ENCODE data around the gene INPP5K.

The INPP5K gene

GRCh38 chr17:1467898-1468492 lies 48.4 kb downstream of the INPP5K start:
- H3K9me3 ChIP-seq (ENCODE audit: severe bottlenecking), result no peaks in the 10 kb centered on the region
- H3K36me3 ChIP-seq (ENCODE audit: low read depth), result peaks cover 52% of the 10 kb centered on the region
- no peaks in the 10 kb centered on the region for H3K27me3 ChIP-seq (ENCODE audit: insufficient read depth, poor library complexity, severe bottlenecking)
- TF ChIP-seq, protein P1, sequence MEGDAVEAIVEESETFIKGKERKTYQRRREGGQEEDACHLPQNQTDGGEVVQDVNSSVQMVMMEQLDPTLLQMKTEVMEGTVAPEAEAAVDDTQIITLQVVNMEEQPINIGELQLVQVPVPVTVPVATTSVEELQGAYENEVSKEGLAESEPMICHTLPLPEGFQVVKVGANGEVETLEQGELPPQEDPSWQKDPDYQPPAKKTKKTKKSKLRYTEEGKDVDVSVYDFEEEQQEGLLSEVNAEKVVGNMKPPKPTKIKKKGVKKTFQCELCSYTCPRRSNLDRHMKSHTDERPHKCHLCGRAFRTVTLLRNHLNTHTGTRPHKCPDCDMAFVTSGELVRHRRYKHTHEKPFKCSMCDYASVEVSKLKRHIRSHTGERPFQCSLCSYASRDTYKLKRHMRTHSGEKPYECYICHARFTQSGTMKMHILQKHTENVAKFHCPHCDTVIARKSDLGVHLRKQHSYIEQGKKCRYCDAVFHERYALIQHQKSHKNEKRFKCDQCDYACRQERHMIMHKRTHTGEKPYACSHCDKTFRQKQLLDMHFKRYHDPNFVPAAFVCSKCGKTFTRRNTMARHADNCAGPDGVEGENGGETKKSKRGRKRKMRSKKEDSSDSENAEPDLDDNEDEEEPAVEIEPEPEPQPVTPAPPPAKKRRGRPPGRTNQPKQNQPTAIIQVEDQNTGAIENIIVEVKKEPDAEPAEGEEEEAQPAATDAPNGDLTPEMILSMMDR (IDR thresholded peaks at IDR 0.05; ENCODE audit: poor library complexity, severe bottlenecking), result no peak
- DNase-seq (ENCODE audit: low spot score) (no peak), ATAC-seq (ENCODE audit: low read depth) (no peak)
- H3K4me3 ChIP-seq (ENCODE audit: severe bottlenecking), result no peak overlapping the region
- no peak overlapping the region for H3K27ac ChIP-seq (ENCODE audit: poor library complexity, severe bottlenecking)
- no peaks in the 10 kb centered on the region for H3K4me1 ChIP-seq (ENCODE audit: insufficient read depth, poor library complexity, severe bottlenecking)

GRCh38 chr17:1467258-1467657 lies 49.2 kb downstream of the INPP5K start:
- Histone ChIP-seq H3K36me3 (ENCODE audit: low read depth) (peaks cover 45% of the 10 kb centered on the region), H3K27ac (ENCODE audit: poor library complexity, severe bottlenecking) (no peak overlapping the region), H3K4me3 (ENCODE audit: severe bottlenecking) (no peak overlapping the region), H3K9me3 (ENCODE audit: severe bottlenecking) (no peaks in the 10 kb centered on the region), H3K4me1 (ENCODE audit: insufficient read depth, poor library complexity, severe bottlenecking) (no peaks in the 10 kb centered on the region), H3K27me3 (ENCODE audit: insufficient read depth, poor library complexity, severe bottlenecking) (no peaks in the 10 kb centered on the region)
- ATAC-seq (ENCODE audit: low read depth), result no peak
- DNase-seq (ENCODE audit: low spot score), result no peak
- TF ChIP-seq, protein P1 (IDR thresholded peaks at IDR 0.05; ENCODE audit: poor library complexity, severe bottlenecking), result no peak

GRCh38 chr17:1464186-1464585 lies 52.2 kb downstream of the INPP5K start:
- DNase-seq (ENCODE audit: low spot score), result no peak
- Histone ChIP-seq H3K4me1 (ENCODE audit: insufficient read depth, poor library complexity, severe bottlenecking) (peaks cover 7% of the 10 kb centered on the region), H3K4me3 (ENCODE audit: severe bottlenecking) (no peak overlapping the region), H3K27ac (ENCODE audit: poor library complexity, severe bottlenecking) (no peak overlapping the region), H3K27me3 (ENCODE audit: insufficient read depth, poor library complexity, severe bottlenecking) (no peaks in the 10 kb centered on the region), H3K36me3 (ENCODE audit: low read depth) (peaks cover 22% of the 10 kb centered on the region), H3K9me3 (ENCODE audit: severe bottlenecking) (no peaks in the 10 kb centered on the region)
- ATAC-seq (ENCODE audit: low read depth), result no peak
- TF ChIP-seq, protein P1 (IDR thresholded peaks at IDR 0.05; ENCODE audit: poor library complexity, severe bottlenecking), result no peak

GRCh38 chr17:1462164-1463112 lies 54.0 kb downstream of the INPP5K start:
- no peak overlapping the region for H3K4me3 ChIP-seq (ENCODE audit: severe bottlenecking)
- DNase-seq (ENCODE audit: low spot score), result no peak
- peak overlapping the region; percentile 32 for H3K27ac ChIP-seq (ENCODE audit: poor library complexity, severe bottlenecking)
- peaks cover 6% of the 10 kb centered on the region; the same call in 1 of the 2 replicates for H3K36me3 ChIP-seq (ENCODE audit: low read depth)
- TF ChIP-seq, protein P1 (IDR thresholded peaks at IDR 0.05; ENCODE audit: poor library complexity, severe bottlenecking), result no peak
- H3K9me3 ChIP-seq (ENCODE audit: severe bottlenecking), result no peaks in the 10 kb centered on the region
- ATAC-seq (ENCODE audit: low read depth), result no peak
- H3K4me1 ChIP-seq (ENCODE audit: insufficient read depth, poor library complexity, severe bottlenecking), result peaks cover 7% of the 10 kb centered on the region
- H3K27me3 ChIP-seq (ENCODE audit: insufficient read depth, poor library complexity, severe bottlenecking), result no peaks in the 10 kb centered on the region
